NCI-H748 treated with DMSO at 0.1 percent for 48 hours (cell line): ENCODE results near the gene CCDC88C.
"Not testable (repeated sequence)": the region's sequence is repeated elsewhere in the genome, so short reads cannot be mapped to it uniquely, and the experiment has no call there.

Experiments used
- DNase-seq: peaks from one replicate; lab custom pipeline; 2025; lab: John Stamatoyannopoulos, UW

CCDC88C gene

GRCh38 chr14:91417120-91417982 lies at the start of gene CCDC88C:
CCDC88C (minus strand) TSS chr14:91417820; CDS start chr14:91417690, 130 bp downstream.
- peak; percentile 54 for DNase-seq

- DNase-seq: peak; percentile 31
These were observed 48.6 kb upstream of the CCDC88C start for GRCh38 chr14:91466192-91466591.

- DNase-seq: no peak
These were observed 47.1 kb upstream of the CCDC88C start for GRCh38 chr14:91464615-91465205.

DNA sequence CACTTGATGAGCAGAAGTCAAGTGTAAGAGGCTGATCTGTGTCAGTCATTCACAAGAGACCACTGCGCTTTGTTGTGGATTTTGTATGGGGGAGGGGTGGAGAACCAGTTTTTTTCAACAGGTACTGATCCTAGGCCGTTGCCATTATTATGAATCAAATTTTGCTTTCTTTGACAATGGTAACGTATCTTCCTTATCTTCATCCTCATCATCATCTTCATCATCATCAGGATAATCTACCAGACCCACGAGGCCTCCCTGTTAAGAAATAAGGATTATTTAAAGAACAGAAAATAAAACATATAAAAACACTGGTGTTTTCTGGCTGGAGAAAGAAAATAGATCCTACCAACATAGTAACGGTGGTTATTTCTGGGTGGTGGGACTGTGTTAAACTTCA lies 41.0 kb upstream of the CCDC88C start:
- DNase-seq: no peak

DNA sequence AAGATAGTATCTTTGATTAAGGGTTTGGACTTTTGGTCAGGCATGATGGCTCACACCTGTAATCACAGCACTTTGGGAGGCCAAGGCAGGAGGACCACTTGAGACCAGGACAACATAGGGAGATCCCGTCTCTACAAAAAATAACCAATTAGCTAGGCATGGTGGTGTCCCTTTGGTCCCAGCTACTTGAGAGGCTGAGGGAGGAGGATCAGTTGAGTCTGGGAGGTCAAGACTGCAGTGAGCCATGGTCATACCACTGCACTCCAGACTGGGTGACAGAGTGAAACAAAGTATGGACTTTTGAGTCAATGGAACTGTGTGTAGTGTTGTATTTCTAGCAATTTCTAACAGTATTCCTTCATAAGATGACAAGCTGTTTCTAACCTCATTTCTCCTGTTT lies 38.7 kb upstream of the CCDC88C start:
- no peak for DNase-seq

- no peak for DNase-seq
These were observed 37.0 kb upstream of the CCDC88C start for GRCh38 chr14:91454580-91454979.

GRCh38 chr14:91454155-91454554 lies 36.5 kb upstream of the CCDC88C start:
- no peak for DNase-seq

DNA sequence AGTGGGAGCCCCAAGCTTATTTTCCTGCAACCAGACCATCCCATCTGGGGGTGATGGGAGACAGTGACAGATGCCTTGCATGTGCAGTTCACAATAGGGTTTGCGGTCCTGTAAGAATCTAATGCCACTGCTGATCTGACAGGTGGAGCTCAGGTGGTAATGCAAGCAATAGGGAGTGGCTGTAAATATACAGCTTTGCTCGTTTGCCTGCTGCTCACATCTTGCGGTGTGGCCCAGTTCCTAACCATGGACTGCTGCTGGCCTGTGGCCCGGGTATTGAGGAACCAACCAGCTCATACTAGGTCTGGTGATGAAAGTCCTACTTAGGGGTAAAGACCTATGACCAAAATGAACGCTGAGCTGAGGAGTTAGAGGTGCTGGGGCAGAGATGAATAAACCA lies 36.1 kb upstream of the CCDC88C start:
- no peak for DNase-seq

GRCh38 chr14:91444335-91445020 lies 26.9 kb upstream of the CCDC88C start:
- no peak for DNase-seq

- no peak for DNase-seq
These were observed 21.7 kb upstream of the CCDC88C start for GRCh38 chr14:91439345-91439744.

DNA sequence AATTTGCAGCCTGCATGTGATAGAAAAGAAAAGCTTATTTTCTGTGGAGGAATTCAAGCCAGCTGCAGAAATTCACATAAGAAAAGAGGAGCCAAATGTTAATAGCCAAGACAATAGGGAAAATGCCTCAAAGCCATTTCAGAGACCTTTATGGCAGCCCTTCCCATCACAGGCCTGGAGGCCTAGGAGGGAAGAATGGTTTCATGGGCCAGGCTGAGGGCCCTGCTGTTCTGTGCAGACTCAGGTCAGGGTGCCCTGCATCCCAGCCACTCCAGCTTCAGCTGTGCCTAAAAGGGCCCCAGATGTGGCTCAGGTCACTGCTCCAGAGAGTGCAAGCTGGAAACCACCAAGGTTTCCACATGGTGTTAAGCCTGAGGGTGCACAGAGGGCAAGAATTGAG lies 21.2 kb upstream of the CCDC88C start:
- DNase-seq: no peak

- not testable (repeated sequence) for DNase-seq
These were observed 18.6 kb upstream of the CCDC88C start for GRCh38 chr14:91436266-91436665.

DNA sequence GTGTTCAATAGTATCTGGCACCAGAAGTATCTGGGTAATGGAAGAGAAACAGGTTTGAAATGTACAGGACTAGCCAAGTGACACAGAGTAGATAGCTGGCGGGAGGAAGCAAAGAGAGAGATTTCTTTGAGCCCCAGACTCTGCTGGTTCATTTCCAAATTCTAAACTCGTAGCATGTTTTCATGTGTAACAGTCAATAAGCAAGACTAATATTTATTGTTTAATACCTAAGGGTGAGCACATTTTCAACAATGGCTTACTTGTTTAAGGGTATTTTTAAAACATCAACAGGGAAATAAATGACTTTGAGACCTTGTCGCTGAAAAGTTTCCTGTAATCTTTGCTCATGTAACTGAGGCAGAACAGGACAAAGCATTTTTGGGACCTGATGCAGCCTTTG lies 11.8 kb upstream of the CCDC88C start:
- DNase-seq: no peak

DNA sequence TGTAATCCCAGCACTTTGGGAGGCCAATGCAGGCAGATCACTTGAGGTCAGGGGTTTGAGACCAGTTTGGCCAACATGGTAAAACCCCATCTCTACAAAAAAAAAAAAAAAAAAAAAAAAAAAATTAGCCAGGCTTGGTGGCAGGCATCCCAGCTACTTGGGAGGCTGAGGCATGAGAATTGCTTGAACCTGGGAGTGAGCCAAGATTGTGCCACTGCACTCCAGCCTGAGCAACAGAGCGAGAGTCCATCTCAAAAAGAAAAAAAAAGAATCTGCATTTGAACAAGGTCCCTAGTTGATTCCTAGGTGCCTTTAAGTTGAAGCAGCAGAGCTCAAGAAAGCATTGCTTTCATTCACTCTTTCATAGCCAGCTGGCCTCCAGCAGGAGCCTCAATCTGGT lies 11.3 kb upstream of the CCDC88C start:
- DNase-seq: not testable (repeated sequence)

DNA sequence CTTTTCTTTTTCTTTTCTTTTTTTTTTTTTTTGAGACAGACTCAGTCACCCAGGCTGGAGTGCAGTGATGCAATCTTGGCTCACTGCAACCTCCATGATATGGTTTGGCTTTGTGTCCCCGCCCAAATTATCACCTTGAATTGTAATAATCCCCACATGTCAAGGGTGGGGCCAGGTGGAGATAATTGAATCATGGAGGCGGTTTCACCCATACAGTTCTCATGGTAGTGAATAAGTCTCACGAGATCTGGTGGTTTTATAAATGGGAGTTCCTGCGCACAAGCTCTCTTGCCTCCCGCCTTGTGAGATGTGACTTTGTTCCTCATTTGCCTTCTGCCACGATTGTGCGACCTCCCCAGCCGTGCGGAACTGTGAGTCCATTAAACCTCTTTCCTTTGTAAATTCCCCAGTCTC lies 7.9 kb upstream of the CCDC88C start:
- DNase-seq: not testable (repeated sequence)

DNA sequence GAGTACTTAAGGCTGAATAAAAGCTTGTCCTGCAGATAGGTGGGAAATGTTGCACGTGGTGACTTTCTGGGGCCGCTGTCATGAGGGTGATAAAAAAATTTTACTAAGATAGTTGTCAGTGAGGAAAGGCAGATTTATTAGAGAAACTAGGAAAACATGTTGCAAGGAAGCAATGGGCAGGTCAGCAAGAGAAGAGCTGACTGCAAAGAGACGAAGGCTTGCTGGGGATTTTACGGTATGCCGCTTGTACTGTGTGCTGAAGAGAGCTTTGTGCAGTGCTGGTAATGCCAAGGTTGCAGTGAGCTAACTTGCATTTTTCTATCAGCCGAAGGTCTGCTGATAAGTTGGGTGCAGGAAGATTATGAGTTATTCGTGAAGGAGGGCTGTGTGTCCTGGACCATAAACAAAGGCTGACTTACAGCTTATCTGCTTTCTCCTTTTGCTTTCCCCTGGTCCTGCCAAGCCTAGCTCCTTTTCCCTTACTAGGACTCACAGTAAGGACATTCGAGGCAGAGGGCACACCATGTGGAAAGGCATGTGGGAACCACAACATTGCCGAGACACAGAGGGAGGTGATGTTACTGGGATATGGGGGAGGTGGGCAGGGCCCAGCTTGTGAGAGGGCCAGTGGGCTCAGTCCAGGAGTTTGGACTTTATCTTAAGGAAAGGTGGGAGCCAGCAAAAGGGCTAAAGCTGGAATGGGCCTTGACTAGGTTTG lies 7.4 kb upstream of the CCDC88C start:
- DNase-seq: no peak

GRCh38 chr14:91420686-91421085 lies 3.1 kb upstream of the CCDC88C start:
- DNase-seq: no peak

- DNase-seq: no peak
These were observed 1.8 kb upstream of the CCDC88C start for GRCh38 chr14:91419451-91419850.

- DNase-seq: no peak
These were observed 1.4 kb upstream of the CCDC88C start for GRCh38 chr14:91419044-91419397.

GRCh38 chr14:91418387-91419043 lies 895 bp upstream of the CCDC88C start:
- peak; percentile 76 for DNase-seq

GRCh38 chr14:91417983-91418386 lies 365 bp upstream of the CCDC88C start:
- DNase-seq: no peak

DNA sequence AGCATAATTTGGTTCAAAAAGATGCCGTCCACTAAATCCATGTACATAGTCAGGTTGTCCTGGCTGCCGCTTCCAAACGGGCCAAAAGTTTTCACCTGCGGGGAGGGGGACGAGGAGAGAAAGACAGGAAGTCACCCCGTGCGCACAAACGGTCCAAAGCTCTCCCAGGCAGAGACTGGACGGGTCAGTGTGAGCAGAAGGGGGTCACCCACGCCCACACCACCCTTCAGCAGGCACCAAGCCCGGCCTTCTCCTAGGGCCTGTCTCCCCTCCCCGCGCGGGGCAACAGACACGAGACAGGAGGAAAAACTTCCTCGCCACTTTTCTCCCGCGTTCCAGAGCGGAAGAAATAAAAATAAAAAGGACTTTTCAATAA lies 888 bp downstream of the CCDC88C start:
- no peak for DNase-seq
